ENCODE results near the gene ADARB1.

Gene ADARB1

DNA sequence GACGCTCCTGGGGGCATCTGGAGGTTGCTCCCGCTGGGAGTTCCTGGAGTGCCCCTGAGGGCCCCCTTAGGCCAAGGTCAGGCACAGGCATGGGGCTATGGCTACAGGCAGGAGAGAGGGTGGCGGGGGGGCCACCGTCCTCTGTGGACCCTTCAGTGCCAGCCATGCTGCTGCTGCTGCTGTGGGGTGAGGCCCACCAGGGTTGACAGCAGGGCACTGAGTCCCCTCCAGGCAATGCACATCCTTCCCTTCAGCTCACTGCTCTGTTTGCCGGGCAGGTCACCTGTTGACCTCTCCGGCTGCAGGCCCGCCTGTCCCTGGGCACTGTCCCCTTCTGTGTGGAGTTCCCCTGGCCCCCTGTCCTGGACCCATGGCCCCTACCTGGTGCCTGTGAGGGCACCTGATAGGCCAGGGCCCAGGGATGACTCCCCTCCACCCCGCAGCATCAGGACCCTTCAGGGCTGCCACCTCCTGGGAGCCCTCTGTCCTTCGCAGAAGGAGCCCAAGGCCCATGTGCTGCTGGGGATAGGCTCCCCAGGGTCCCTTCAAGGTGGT, 34.1 kb upstream of the ADARB1 start:
- no peak for DNase-seq

DNA sequence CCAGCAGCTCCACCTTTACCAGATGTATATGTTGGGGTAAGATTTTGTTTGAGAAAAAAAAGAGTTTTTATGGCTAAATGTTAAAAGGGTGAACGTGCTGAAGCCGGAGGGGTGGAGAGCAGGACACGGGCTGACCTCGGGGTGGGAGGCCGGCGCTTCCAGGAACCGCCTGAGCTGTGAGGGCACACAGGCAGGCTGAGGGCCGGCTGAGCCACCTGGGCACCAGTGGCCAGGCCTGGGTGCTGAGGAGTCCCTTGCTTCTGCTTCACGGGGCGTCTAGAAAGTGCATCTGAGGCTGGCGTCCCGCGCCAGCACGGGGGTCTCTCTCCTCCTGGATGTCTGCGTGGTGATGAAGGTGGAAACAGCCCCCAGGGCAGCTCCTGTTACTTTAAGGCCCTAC, 33.6 kb upstream of the ADARB1 start:
- no peak for DNase-seq

DNA sequence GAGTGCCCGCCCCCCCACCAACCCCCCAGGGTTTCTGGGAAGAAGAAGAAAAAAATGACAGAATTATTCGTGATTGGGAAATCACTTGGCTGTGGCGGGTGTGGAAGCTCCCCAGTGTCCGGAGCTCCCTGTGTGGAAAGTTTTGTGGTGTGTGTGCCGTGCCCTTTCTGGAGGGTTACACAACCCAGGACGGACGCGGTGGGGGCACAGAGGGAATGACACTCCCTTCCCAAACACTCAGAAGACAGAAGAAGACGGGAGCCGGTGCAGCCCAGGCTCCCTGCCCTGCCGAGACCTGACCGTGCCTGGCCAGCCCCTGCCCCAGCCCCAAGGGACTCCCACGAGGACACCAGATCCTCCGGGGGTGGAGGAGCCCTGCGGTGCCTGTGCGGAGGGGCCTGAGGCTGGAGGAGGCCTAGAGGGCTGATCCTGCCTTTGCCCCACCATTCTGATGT, 33.0 kb upstream of the ADARB1 start:
- no peak for DNase-seq

DNA sequence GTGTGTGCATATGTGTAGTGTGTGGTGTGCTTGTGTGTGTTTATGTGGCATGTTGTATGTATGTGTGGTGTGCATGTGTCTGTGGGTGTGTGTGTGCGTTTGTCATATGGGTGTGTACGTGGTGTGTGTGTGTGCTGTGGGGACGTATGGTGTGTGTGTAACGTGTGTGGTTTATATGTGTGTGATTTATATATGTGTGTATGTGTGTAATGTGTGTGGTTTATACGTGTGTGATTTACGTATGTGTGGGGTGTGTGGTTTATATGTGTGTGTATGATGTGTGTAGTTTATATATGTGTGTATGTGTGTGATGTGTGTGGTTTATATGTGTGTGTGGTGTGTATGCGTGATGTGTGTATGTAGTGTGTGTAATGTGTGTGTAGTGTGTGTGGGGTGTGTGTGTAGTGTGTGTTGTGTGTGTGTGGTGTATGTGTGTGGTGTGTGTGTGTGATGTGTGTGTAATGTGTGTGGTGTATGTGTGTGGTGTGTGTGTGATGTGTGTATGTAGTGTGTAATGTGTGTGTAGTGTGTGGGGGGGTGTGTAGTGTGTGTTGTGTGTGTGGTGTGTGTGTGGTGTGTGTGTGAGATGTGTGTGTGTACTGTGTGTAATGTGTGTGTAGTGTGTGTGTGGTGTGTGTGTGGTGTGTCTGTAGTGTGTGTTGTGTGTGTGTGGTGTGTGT, 32.3 kb upstream of the ADARB1 start:
- no peak for DNase-seq

DNA sequence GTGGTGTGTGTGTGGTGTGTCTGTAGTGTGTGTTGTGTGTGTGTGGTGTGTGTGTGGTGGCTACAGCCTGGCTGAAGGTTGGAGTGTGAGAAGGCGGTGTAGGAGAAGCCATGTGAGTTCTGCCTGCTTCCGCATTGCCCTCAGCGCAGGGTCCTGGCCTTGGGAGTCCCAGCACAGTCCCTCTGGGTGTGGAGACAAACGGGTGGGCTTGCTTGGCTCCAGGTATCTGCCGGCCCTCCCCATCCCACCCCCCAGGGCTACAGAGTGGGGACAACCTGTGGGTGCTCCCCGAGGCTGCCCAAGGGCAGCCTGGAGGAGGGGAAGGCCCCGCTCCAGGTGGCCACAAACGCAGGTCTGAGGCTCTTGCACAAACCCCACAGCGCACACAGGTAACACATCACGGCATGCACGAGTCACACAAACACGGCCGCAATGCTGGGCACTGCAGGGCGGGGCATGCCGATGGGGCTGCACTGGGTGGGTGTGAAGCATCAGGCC, 31.7 kb upstream of the ADARB1 start:
- DNase-seq = no peak

DNA sequence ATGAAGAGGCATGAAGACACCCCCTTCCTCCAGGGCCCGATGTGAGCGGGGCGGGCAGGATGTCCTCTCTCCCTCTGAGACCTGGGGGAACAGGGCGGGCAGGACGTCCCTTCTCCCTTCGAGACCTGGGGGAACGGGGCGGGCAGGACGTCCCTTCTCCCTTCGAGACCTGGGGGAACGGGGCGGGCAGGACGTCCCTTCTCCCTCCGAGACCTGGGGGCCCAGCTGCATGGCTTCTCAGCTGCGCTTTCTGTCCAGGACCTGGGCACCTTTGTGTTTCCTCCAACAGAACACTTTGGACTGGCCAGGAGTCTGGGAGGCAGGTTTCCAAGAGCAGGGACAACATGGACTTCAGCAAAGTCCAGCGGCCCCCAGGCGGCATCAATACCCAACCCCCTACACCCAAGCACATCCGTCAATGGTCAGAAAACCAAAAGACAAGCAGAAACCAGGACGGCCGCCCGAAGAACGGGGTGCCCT, 30.8 kb upstream of the ADARB1 start:
- DNase-seq = no peak

DNA sequence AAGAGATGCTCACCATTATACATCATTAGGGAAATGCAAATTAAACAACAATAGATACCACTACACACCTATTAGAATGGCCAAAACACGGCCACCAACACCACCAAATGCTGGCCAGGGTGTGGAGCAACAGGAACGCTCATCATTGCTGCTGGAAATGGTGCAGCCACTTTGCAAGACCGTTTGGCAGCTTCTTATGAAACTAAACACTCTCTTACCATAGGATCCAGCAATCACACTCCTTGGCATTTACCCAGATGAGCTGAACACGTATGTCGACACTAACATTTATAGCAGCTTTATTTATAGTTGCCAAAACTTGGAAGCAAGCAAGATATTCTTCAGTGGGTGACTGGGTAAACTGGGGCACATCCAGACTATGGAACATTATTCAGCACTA, 28.9 kb upstream of the ADARB1 start:
- no peak for DNase-seq

DNA sequence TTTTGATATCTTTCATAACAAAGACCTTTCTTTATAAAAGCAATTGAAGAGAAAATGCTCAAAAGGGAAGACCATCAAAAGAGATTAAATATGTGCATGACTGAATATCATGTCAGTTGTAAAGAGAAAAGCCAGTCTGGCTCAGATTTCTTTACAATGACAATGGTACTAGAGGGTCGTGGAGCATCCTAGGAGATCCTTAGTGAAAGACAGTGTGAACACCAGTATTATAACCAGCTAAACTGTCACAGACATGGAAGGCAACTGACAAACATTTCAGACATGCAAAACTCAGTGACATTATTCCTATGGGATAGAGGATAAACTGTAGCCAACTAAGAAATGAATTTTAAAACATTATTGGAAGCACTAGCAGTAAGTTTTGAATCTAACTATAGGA, 27.1 kb upstream of the ADARB1 start:
- no peak for DNase-seq

DNA sequence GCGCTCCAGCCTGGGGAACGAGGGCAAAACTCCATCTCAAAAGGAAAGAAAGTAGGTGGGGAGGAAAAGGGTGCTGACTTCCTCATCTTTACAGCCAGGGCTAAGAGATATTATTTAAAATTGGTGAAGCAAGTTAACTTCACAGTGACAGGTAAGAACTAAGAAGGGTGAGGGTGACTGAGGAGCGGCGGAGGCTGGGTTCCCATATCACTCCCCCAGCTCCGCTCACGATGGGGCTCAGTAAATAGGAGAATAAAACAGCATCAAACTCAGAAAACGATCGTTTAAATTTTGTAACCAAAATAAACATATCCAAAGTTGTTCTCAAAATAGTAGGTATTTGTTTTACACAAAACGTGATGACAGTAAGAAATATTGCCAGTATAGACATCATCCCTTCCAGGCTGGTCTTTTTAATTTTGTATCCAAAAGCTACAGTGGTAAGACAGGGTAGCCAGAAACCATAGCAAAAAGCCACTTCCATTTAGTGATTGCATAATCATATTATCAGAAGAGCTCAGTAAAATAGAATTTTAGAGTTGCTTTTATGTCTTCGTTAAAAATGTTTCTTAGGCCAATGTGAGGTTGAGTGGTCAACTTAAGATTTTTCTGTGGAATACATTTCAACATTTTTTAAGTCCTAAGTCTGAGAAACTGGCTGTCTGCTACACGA, 26.2 kb upstream of the ADARB1 start:
- no peak for DNase-seq

DNA sequence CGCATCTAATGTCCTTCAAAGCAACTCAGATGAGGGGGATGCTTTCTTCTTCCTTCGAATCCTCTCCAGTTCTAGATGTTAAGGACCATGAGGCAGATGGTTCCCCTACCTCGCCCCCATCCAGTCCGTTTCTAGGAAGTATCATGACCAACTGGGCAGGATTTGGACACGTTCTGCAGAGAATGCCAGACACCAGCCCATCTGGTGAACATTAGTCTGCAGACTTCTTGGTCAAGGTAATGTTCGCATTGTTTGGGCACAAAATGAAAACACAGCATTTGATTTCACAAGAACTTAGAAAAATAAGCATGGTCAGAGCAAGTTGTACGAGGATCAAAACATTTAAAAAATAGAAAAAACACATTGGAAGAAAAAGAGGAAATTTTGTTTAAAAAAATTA, 25.4 kb upstream of the ADARB1 start:
- no peak for DNase-seq

DNA sequence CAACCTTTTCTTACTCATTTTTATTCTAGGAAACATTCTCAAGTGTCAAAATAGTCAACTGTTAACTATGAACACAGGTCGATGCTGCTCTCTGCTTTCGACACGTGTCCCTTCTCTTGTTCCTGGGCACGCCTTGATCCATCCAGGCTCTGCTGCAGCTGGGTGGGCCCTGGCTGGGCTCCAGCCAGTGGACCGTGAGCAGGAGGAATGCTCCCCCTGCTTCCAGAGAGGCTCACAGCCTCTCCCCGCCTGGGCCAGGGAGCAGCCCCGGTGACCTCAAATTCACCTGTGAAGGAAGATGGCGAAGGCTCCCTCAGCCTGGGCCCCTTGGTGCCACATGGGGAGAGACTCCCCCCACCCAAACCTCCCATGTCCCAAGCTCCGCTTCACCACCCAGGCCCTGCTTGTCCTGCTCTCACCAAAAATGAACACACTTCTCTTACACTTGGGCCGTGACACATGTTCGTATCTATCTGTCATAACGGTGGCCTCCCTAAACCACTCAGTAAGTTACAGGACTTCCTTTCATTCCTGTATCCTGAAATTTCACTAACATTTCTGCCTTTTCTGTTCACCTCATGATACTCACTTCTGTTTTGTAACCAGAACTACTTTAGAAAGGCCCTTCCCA, 24.6 kb upstream of the ADARB1 start:
- no peak for DNase-seq

DNA sequence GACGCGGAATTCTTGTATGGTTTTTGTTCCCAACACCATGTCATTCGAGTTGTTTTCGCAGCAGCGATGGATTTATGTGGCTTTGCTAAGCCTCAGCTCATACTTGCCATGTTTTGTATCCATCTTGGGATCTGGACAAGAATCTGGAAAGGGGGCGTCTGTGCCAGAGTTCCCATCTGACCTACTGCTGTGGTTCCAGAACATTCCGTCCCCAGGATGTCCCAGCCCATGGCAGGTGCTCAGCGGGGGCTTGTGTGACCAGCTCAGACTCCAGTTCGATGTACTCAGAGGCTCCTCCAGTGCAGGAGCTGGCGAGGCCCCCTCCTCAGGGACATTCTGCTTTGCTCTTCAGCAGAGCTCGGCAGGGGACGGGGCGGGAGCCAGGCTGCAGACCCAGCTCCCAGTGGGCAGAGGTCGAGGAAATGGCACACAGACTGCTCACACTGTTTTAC, 24.0 kb upstream of the ADARB1 start:
- no peak for DNase-seq

DNA sequence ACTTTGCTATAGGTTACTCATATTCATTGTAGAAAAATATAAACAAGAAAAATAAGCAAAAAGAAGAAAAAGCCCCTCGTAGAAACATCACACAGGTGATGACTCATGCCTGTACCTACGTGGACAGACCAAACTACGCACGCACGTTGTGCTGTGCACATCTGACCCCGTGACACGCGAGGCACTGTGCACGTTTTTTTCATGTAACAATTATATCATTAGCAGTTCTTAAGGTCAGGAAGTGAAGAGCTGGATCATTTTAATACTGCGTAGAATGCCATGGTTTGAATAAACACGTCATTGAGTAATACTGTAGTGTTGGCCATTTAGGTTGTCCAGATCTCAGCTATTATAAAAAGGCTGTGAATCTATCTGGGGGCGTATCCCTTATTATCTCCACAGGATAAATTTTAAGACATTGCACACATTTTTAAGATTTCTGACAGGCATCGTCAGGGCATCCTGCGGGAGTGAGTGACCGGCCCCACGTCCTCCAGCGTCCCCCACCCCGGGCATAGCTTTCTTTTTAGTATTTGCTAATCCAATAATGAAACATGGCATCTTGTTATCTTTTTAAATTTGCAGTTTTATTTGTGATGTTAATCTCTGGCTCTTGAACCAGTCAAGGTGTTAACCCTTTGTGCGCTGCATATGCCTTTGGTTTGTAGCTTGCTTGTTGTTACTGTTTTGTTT, 23.4 kb upstream of the ADARB1 start:
- DNase-seq = no peak

DNA sequence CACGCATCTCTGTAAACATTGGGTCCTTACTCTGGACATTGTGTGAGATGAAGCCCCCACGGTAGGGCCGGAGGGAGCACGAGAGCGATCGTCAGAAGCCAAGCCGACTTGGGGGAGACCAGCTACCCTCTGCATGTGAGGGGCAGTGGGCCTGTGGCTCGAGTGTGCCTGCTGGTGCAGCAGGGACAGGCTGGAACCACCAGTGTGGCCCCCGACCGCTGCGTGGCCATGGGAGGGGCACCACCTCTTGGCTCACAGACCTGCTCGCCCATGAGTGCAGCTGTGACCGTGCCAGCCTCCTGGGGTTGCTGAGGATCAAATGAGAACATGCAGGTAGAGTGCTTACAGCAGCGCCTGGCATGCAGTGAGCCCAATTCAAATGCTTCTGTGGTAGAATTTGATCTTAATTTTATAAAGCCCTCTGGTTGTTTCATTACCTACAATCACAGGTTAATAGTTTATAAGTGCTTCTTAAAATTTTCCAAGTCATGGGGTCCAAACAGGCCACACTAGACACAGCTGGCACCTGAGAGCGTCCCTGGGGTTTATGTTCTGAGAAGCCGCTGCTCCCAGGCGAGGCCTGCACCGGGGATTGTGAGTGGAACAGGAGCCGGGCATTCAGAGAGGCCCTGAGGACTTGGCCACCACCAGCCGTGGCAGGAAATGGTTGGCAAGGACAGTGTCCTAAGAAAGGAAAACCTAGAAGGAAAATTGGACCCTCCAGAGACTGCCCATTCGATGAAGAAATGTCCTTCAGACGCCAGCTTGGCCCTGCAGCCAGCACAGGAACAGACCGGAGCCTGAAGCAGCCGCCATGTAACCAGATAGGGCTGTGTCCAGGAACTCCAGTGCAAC, 22.6 kb upstream of the ADARB1 start:
- no peak for DNase-seq

DNA sequence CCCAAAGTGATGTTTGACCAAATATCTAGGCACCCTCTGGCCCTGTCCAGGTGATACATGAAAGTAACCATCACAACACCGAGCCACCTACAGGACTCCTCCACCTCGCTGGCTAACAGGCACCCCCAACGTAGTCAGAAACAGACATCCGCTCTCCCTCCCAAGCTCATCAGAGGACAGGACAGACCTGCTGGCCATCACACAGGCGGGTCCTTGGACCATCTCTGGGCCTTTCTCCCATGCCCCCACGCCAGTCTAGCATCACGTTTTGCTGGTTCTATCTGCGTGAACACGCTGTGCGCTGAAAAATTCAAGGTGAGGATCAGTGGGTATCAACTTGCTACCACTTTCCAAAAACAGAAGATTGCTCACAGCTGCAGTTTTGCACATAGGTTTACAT, 21.4 kb upstream of the ADARB1 start:
- DNase-seq = no peak

DNA sequence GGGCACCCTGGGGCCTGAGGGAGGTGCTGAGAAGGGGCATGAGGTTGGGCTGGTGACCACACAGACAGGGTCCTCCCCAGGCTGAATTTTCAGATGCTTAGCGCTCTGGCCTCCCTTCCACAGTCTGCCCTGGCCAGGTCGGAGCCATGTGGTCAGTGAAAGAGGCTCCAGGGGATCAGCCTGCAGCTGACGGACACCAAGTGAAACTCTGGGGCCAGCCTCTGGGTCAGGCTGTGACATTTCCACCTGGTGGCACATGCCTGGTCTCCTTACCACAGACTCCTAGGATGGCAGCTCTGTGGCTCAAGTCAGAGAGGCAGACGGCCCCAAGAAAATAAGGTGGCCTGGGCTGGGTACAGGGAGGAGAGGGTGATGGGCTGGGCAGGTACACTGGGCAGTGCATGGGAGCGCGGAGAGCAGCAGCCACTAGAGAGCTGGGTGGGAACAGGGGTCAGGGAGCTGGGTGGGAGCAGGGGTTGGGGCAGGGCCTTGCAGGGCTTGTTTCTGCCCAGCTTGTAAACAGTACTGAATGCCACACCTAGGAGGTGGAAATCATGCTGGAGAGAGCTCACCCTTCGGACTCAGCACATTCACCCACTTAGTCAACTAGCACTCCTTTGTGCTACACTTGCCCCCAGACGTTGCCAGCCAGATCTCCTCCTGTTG, 20.7 kb upstream of the ADARB1 start:
- DNase-seq = no peak

DNA sequence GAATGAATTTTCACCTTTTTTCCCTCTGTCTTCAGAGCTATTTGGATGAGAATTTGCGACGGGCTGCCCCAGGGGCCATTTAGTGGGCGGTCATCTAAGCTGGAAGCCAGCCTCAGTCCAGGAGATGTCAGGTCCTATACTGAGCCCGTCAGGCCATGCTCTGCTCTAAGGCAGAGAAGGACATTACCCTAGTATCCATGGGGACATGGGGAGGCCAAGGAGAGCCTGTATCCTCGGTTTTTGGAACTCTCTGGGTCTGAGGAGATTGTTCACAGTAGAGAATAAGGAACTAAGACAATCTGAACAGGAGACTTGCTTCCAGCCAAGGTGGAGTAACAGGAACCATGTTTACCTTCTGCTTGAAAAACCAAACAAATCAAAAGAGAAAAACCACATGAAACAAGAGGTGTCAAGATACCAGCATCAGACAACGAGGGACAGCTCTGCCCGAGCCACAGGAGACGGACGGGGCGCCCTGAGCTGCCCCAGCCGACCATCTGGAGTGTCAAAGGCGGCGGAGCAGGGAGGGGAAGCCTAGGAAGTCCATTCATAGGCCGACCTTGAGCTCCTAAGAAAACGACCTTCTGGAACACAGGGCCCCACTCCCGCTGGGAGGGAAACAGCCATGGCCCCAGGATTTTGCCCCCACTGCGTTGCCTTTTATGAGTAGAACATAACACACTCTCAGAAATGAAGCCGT, 20.0 kb upstream of the ADARB1 start:
- no peak for DNase-seq

DNA sequence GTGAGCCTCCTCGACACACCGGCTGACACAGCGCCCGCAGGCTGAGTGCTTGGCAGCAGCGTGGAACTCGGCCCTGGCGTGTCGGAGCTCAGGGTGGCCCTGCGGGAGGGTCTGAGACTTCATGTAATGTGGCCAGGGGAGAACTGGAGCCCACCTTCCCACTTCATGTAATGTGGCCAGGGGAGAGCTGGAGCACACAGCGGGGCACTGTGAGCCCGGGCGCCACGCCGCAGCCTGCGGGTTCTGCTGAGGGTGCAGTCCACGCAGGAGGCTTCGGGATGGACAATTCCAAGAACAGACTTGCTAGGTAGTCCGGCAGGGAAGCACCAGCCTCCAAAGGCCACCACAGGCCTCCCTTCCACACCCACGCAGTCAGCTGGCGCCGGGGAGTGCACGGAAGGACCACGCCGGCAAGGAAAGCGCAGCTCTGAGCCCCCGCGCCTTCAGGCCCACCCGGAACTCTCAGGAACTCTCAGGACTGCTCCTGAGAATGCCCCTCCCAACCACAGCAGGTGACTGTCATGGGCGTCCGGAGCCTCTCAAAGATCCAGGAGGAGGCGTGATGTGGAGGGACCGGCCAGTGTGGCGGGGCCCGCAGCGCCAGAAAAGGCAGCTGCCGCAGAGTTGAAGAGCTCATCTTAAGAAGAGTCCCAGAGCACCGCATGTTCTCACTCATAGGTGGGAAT, 19.3 kb upstream of the ADARB1 start:
- no peak for DNase-seq

DNA sequence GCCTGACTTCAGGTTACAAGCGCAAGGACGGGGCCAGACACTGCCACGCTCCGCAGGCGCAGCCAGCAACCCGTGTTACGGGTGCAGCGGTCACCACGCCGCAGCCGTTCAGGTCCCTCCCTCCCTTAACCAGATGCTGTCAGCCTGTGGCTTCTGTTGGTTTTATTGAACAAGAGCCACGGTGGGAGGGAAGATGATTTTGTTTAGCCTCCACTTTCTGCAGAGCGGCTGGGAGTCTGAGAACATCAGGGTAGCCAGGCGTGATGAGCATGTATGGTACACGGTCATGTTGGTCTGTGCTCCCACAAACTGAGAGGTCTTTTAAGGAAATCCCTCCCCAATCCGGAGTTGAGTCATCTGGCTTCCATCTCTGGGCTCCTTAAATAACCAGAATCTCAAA, 18.5 kb upstream of the ADARB1 start:
- DNase-seq = no peak

DNA sequence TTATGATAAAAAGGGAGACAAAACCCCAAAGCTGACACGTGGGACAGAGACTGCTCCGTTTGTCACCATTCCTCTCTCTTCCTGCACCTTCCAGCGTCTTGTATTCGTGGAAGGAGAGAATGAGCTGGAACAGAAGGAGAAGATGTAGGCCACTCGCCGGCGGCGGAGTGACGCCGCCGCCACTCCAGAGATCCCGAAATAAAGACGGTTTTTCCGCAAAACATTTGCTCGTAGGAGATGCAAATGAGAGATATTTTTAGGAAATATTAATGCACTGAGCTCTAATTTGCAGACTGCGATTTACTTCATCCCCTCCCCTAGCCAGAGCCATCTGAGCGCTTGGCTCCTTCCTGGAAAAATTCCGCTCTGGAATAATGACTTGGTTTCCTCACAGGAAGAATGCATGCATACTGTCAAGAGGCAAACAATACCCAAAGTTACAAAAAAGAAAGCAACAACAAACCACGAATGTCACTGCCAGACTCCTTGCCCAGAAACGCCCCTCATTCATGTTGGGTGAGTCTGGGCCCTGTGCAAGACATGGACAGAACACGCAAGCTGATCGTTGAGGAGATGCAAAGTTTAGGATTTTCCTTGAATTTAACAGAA, 18.0 kb upstream of the ADARB1 start:
- no peak for DNase-seq
